HG03159 (cell line): ENCODE data around the gene SLC25A15.
"Not testable (repeated sequence)": the region's sequence is repeated elsewhere in the genome, so short reads cannot be mapped to it uniquely, and the experiment has no call there.

ENCODE experiments used
- ATAC-seq: cut with Tn5 transposase; IDR thresholded peaks from one replicate; pipeline ENCODE4 v1.9.1; 2021; ENCODE audit warnings: mild to moderate bottlenecking, moderate library complexity; ENCODE audit not compliant: unreplicated experiment

Gene SLC25A15

DNA sequence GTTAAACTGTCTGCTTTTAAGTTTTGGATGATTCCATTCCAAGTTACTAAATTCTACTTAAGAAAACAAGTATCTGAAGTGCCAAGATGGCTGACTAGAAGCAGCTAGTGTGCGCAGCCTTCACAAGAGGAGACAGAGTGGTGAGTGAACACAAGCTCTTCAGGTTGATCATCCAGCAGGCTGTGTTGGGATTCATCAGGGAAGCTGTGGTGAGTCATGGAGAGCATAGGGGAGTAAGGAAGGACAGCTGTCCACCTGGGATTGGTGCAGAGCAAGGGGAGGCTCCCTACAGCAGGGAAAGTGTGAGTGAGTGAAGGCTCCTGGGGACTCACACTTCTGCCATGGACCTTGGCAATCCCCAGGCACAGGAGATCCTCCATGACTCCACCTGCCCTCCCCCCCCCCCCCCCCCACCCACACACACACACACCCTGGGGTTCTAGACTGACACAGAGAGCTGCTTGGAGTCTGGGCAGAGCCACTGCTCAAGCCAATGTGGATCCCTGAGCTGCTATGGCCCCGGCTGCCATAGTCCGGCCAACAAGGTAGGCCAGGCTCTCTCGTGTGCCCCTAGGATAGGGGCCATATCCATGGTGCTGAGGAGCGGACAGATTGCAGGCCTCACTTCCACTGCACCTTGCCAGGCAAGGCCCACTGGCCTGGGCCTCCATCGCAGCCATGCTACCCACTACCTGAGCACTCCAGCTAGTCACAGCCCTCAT, 23.5 kb downstream of the SLC25A15 start:
- no peak for ATAC-seq

DNA sequence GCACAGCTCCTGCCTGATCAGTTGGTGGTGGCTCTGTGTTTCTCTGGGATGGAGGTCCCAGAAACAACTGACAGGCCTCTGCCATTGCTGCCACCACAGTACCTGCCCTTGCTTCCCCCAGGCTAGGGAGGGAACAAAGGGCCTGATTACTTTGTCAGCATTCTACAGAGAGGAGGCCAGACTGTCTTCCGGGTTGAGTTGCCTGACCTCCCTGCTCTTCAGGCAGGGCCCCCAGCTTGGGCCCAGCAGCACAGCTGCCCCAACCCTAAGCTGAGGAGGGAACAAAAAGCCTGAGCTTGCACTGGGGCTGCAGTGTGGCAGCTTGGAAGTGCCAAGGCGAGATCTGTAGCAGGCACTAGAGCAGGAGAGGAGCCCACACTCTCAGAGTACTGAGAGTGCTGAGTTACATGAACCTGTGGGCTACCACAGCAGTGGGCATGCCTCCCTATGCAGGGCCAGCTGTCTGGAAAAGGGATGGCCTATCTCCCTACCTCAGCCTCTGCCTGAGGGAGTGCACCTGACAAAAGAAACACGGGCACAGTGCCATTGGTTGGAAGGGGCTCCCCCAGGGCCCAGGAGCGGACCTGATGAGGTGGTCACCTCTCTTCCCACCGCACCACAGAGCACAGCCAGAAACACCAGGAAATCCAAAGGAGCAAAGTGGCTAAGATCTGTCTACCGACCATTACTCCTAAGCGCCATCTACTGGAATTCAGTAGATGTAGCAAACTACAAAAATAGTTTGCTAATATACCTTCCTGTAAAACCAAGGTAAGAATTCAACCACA, 24.4 kb downstream of the SLC25A15 start:
- no peak for ATAC-seq

DNA sequence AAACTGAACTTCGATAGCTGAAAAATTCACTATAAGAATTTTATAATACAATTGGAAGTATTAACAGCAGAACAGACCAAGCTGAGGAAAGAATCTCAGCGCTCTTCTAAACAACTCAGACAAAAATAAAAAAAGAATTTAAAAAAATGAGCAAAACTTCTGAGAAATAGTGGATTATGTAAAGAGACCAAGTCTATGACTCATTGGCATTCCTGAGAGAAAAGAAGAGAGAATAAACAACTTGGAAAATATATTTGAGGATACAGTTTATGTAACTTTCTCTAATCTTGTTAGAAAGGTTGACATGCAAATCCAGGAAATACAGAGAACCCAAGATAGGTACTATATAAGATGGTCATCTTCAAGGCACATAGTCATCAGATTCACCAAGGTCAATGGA, 25.4 kb downstream of the SLC25A15 start:
- no peak for ATAC-seq

DNA sequence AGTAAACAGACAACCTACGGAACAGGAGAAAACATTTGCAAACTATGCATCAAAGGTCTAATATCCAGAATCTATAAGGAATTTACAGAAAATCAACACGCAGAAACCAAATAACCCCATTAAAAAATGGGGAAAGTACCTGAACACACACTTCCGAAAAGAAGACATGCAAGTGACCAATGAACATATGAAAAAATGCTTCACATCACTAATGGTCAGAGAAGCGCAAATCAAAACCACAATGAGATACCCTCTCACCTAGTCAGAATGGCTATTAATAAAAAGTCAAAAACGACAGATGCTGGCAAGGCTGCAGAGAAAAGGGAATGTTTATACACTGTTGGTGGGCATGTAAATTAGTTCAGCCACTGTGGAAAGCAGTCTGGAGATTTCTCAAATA, 29.5 kb downstream of the SLC25A15 start:
- no peak for ATAC-seq

DNA sequence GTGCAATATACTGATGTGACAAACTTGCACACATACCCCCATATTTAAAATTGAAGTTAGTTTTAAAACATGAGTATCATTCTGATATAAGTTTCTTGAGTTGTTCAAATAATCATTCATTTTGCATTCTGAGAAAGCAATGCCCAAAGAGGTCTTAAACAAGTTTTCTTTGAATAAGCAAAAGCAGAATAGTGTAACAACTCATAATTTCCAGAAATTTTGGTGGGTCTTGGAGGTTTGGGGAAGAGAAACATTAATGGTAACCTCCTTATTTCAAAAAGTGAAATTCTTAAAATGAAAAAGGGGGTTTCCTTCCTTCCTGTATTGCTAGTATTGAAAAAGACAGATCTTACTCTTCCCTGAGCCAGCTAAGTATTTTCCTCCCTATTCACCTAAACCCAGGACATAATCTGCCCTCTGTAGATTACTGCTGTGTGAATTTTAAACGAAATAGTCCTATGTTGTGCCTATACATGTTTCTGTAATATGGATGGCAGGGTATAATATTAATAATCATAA, 30.4 kb downstream of the SLC25A15 start:
- ATAC-seq = no peak

DNA sequence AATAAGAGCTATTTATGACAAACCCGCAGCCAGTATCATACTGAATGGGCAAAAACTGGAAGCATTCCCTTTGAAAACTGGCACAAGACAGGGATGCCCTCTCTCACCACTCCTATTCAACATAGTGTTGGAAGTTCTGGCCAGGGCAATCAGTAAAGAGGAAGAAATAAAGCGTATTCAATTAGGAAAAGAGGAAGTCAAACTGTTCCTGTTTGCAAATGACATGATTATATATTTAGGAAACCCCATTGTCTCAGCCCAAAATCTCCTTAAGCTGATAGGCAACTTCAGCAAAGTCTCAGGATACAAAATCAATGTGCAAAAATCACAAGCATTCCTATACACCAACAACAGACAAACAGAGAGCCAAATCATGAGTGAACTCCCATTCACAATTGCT, 50.3 kb downstream of the SLC25A15 start:
- not testable (repeated sequence) for ATAC-seq

DNA sequence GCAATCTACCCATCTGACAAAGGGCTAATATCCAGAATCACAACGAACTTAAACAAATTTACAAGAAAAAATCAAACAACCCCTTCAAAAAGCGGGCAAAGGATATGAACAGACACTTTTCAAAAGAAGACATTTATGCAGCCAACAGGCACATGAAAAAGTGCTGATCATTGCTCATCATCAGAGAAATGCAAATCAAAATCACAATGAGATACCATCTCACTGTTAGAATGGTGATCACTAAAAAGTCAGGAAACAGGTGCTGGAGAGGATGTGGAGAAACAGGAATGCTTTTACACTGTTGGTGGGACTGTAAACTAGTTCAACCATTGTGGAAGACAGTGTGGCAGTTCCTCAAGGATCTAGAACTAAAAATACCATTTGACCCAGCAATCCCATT, 51.5 kb downstream of the SLC25A15 start:
- not testable (repeated sequence) for ATAC-seq
